ENCODE data around the gene GGACT.

DNA sequence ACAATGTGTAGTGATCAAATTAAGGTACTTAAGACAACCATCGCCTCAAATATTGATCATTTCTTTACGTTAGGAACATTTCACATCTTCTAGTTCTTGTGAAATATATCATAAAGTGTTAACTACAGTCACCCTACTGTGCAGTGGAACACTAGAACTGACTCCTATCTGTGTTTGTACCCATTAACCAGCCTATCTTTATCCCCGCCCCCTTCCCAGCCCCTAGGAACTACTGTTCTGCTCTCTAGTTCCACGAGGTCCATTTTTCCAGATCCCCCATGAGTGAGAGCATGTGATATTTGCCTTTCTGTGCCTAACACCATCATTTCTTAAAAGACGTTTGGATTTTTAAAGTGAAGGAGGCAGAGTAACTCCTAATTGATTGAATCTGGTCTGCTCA lies 24.4 kb upstream of the GGACT start:
- TF ChIP-seq, protein P1, sequence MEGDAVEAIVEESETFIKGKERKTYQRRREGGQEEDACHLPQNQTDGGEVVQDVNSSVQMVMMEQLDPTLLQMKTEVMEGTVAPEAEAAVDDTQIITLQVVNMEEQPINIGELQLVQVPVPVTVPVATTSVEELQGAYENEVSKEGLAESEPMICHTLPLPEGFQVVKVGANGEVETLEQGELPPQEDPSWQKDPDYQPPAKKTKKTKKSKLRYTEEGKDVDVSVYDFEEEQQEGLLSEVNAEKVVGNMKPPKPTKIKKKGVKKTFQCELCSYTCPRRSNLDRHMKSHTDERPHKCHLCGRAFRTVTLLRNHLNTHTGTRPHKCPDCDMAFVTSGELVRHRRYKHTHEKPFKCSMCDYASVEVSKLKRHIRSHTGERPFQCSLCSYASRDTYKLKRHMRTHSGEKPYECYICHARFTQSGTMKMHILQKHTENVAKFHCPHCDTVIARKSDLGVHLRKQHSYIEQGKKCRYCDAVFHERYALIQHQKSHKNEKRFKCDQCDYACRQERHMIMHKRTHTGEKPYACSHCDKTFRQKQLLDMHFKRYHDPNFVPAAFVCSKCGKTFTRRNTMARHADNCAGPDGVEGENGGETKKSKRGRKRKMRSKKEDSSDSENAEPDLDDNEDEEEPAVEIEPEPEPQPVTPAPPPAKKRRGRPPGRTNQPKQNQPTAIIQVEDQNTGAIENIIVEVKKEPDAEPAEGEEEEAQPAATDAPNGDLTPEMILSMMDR (IDR thresholded peaks at IDR 0.05), result no peak
- TF ChIP-seq POLR2A (IDR thresholded peaks at IDR 0.05), result no peak

Data from thyroid gland (tissue), 4 donors.